MM.1S (cell line): ENCODE results near the gene TPM2.

Experiments
- CTCF ChIP-seq: fragments of 300-600 bp; sonication (generic); IDR thresholded peaks from 2 replicates; pipeline ENCODE4 v1.5.1; 2016; ENCODE audit warnings: antibody characterized with exemption, low read length, mixed read lengths
- EZH2 ChIP-seq: fragments of 300-600 bp; sonication (generic); optimal IDR thresholded peaks from 2 replicates; pipeline ENCODE3; 2017; ENCODE audit warnings: low read depth, mild to moderate bottlenecking, antibody characterized with exemption, low read length, mixed read lengths

- TF ChIP-seq CTCF (no peak), EZH2 (no peak)
These were observed 15.6 kb upstream of the TPM2 start for GRCh38 chr9:35705372-35705771.
